Kidney epithelial cell (primary cell): Measurements from ENCODE around the gene FAM131C. TPM values are rescaled to one million over a fixed set of nuclear protein-coding genes. Genes with fewer than 3 reads are reported as not detected.
A peak's percentile ranks its signal among the peaks of the same experiment; 100 is the strongest.

ENCODE experiments used
- DNase-seq: peaks from one replicate; pipeline ENCODE4 v3.0.0-alpha.2; 2010; ENCODE audit warnings: low read depth
- H3K27me3 ChIP-seq: 2 replicates; pipeline ENCODE4 v1.6.0; 2011; ENCODE audit warnings: low read length; ENCODE audit not compliant: control insufficient read depth, insufficient read depth
- H3K36me3 ChIP-seq: 2 replicates; pipeline ENCODE4 v1.5.1; 2011; ENCODE audit warnings: low read length; ENCODE audit not compliant: control insufficient read depth, insufficient read depth
- H3K4me3 ChIP-seq: 2 replicates; pipeline ENCODE4 v1.5.1; 2011; ENCODE audit warnings: low read depth, mild to moderate bottlenecking, control low read depth, low read length
- CTCF ChIP-seq: IDR thresholded peaks from 2 replicates; pipeline ENCODE4 v1.5.1; 2011; ENCODE audit warnings: mild to moderate bottlenecking, moderate library complexity, low read length, control low read depth, inconsistent platforms; ENCODE audit not compliant: insufficient read depth, poor library complexity, severe bottlenecking
- total RNA-seq: library from RNA; depleted of rRNA; stranded (reverse); fragments of >200 nt; gene quantifications from 2 replicates; pipeline ENCODE4 v1.2.3, GENCODE V29; 2015

FAM131C gene
- total RNA-seq, 1 donor from 2014 or later: 0.46 TPM

DNA sequence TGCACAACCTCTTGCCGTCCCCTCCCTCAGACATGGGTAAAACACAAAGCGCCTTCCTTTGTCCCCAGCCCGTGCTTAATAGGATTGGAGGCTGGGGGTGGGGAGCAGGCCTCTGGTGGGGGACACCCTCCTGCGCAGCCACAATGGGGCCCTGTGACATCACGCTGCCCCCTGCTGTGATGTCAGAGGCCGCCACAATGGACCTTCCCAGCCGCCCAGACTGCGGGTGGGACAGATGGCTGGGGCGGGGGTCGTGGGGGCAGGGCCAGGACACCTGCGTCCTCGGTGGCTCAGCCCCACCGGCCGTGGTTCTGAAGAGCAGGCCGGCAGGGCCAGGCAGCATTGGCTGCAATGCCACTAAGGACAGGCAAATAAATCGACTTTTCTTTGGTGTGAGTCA lies 42.6 kb upstream of the FAM131C start:
- TF ChIP-seq CTCF: no peak
- DNase-seq: no peak
- no peaks in the 10 kb centered on the region for H3K27me3 ChIP-seq
- H3K36me3 ChIP-seq: no peaks in the 10 kb centered on the region
- H3K4me3 ChIP-seq: no peak overlapping the region

- H3K4me3 ChIP-seq: no peak overlapping the region
- no peak for DNase-seq
- no peak for TF ChIP-seq CTCF
- no peaks in the 10 kb centered on the region for H3K27me3 ChIP-seq
- H3K36me3 ChIP-seq: no peaks in the 10 kb centered on the region
Observed at GRCh38 chr1:16115468-16115983, 42.1 kb upstream of the FAM131C start.

DNA sequence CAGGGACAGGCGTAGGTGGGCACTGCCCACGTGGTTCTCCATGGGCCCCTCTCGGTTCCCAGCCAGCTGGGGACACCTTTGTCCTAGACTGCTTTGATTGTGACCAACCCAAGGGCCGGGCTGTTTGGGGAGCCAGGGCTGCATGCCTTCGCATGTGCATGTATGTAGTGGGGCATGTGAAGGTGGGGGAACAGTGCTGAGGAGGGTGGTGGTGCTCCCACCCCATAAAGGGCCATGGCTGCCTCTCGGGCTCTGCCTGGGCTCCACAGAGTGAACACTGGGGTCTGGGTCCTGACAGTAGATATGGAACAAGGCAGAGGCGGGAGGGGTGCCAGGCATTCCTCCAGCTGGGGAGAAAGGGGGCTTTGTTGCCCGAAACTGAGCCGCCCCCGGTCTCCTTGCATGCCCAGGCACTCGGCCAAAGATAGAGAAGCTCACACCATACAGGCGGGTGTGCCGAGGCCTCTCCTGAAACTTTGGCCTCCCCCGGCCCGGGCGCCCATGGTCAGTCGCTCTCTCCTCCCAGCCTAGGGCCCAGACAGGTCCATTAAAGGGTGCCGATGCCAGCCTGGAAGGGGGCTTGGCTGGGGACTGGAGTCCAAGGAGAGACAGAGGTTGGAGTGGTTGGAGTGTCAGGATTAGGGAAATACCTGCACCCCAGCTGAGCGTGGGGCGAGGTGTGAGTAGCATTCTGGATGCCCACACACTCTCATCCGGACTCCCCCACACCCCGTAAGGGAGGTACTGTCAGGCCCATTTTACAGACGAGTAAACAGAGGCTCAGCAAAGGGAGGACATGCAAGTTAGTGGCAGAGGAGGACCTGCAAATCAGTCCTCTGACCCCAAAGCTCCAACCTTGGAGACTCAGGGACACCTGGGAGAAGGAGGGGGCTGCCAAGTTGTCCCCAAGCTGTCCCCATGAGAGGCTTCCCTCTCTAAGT lies 41.3 kb upstream of the FAM131C start:
- TF ChIP-seq CTCF: no peak
- Histone ChIP-seq H3K4me3 (no peak overlapping the region), H3K27me3 (no peaks in the 10 kb centered on the region), H3K36me3 (no peaks in the 10 kb centered on the region)
- no peak for DNase-seq

GRCh38 chr1:16112596-16113555 lies 39.4 kb upstream of the FAM131C start:
- H3K27me3 ChIP-seq: no peaks in the 10 kb centered on the region
- H3K4me3 ChIP-seq: no peak overlapping the region
- no peak for DNase-seq
- TF ChIP-seq CTCF: no peak
- H3K36me3 ChIP-seq: no peaks in the 10 kb centered on the region

- H3K4me3 ChIP-seq: no peak overlapping the region
- no peak for TF ChIP-seq CTCF
- DNase-seq: peak; percentile 55
Observed at GRCh38 chr1:16111771-16112595, 38.5 kb upstream of the FAM131C start.

More at GRCh38 chr1:16111771-16112595, 38.5 kb upstream of the FAM131C start:
- Histone ChIP-seq H3K27me3 (no peaks in the 10 kb centered on the region), H3K36me3 (no peaks in the 10 kb centered on the region)
